Body of pancreas (tissue), 4 donors: ENCODE measurements around the gene LAMA5. TPM values are rescaled to one million over a fixed set of nuclear protein-coding genes. Genes with fewer than 3 reads are reported as not detected.

Source experiments
- ATAC-seq: fragments of 150-250 bp; one replicate; pipeline ENCODE4 v1.9.1; 2016
- DNase-seq, 4 donors: peaks; one replicate each; pipeline ENCODE4 v3.0.0-alpha.2; 2019
- H3K27ac ChIP-seq, 4 donors: fragments of 200-600 bp; sonication (generic); 1 replicate in 3 of 4; 2 replicates in 1 of 4; pipeline versions ENCODE4 v1.5.1 to v1.6.1; 2016 to 2019; ENCODE audit warnings: mild to moderate bottlenecking in 1 of 4, mixed read lengths in 1 of 4, moderate library complexity in 1 of 4
- H3K27me3 ChIP-seq, 2 donors: fragments of 200-600 bp; sonication (generic); one replicate each; pipeline ENCODE4 v1.6.0; 2016; ENCODE audit warnings: mild to moderate bottlenecking in 1 of 2
- H3K36me3 ChIP-seq, 2 donors: fragments of 200-600 bp; sonication (generic); replicated peaks in 1 of 2; 2 replicates each; pipeline ENCODE4 v1.5.1; 2016; ENCODE audit warnings: low read depth in 2 of 2; ENCODE audit not compliant: insufficient read depth in 1 of 2
- H3K4me1 ChIP-seq: fragments of 200-600 bp; sonication (generic); one replicate; pipeline ENCODE4 v1.6.0; 2016
- H3K4me3 ChIP-seq, 2 donors: fragments of 200-600 bp; sonication (generic); 1 replicate in 1 of 2; 2 replicates in 1 of 2; pipeline ENCODE4 v1.5.1; 2016 to 2019
- H3K9me3 ChIP-seq, 3 donors: fragments of 200-600 bp; sonication (generic); 1 replicate in 2 of 3; 2 replicates in 1 of 3; pipeline ENCODE4 v1.5.1; 2016
- CTCF ChIP-seq, 7 experiments: fragments of 450-650 bp in 4 of 7; fragments of 200-600 bp in 3 of 7; sonication (generic) in 3 of 7; IDR thresholded peaks; one replicate each; pipeline ENCODE4 v1.5.1; 2016 to 2019; ENCODE audit warnings: antibody characterized with exemption in 7 of 7
- POLR2A ChIP-seq, 3 donors: fragments of 450-650 bp; IDR thresholded peaks; one replicate each; pipeline ENCODE4 v1.6.1; 2016; ENCODE audit warnings: antibody characterized with exemption in 3 of 3, mild to moderate bottlenecking in 2 of 3
- WGBS, 2 donors: methylation state at CpG; one replicate each; pipeline ENCODE4 v1.1.5; 2017; 5-methylcytosine and 5-hydroxymethylcytosine counted together
- intact Hi-C: fragments of 100-400 bp; cut with DNase I; formaldehyde crosslinking; loops from one replicate; pipeline ENCODE4 v1.15.1; 2023
- total RNA-seq, 2 donors: library from RNA; depleted of rRNA; stranded (reverse); fragments of >200 nt; gene quantifications; one replicate each; pipeline ENCODE4 v1.1.0, GENCODE V29; 2016

LAMA5 gene
- total RNA-seq, 2 donors from 2014 or later = 115 to 185 TPM

GRCh38 chr20:62409086-62409853 lies 42.2 kb upstream of the LAMA5 start:
- Histone ChIP-seq H3K36me3 (no peaks in the 10 kb centered on the region), H3K4me1 (peaks cover 46% of the 10 kb centered on the region), H3K9me3 (no peaks in the 10 kb centered on the region), H3K27me3 (no peaks in the 10 kb centered on the region), H3K27ac (no peak overlapping the region), H3K4me3 (no peak overlapping the region)
- TF ChIP-seq POLR2A (IDR thresholded peaks at IDR 0.05) = no peak
- no peak for TF ChIP-seq CTCF (IDR thresholded peaks at IDR 0.05)
- DNase-seq (no peak), ATAC-seq (no peak)
- intact Hi-C loops = no loop called here
- 61 to 71% methylated on average over 12 of the region's 12 CpGs for WGBS, 2 donors

- Histone ChIP-seq H3K4me1 (peaks cover 46% of the 10 kb centered on the region), H3K4me3 (no peak overlapping the region), H3K27ac (no peak overlapping the region), H3K9me3 (no peaks in the 10 kb centered on the region), H3K36me3 (no peaks in the 10 kb centered on the region), H3K27me3 (no peaks in the 10 kb centered on the region)
- no peak for TF ChIP-seq CTCF (IDR thresholded peaks at IDR 0.05)
- no peak for TF ChIP-seq POLR2A (IDR thresholded peaks at IDR 0.05)
- WGBS, 2 donors = 78 to 83% methylated on average over 6 to 12 of the region's 12 CpGs
- DNase-seq = no peak
- no peak for ATAC-seq
- intact Hi-C loops = no loop called here
These were observed 41.5 kb upstream of the LAMA5 start for GRCh38 chr20:62408640-62409039.

- no peaks in the 10 kb centered on the region for H3K9me3 ChIP-seq
- H3K27ac ChIP-seq = no peak overlapping the region
- WGBS, 2 donors = 82 to 85% methylated on average over 12 to 15 of the region's 15 CpGs
- DNase-seq (no peak), ATAC-seq (no peak)
- no peak overlapping the region for H3K4me3 ChIP-seq
- TF ChIP-seq POLR2A (IDR thresholded peaks at IDR 0.05) (no peak), CTCF (IDR thresholded peaks at IDR 0.05) (no peak)
- H3K27me3 ChIP-seq = no peaks in the 10 kb centered on the region
- peaks cover 46% of the 10 kb centered on the region for H3K4me1 ChIP-seq
- no peaks in the 10 kb centered on the region for H3K36me3 ChIP-seq
- intact Hi-C loops = no loop called here
These were observed 40.9 kb upstream of the LAMA5 start for GRCh38 chr20:62408055-62408454.

GRCh38 chr20:62407221-62407992 lies 40.3 kb upstream of the LAMA5 start, which contains the start of gene CABLES2:
TSS of gene CABLES2 (minus strand) at chr20:62407285. CDS start at chr20:62407276, 9 bp downstream.
- H3K27ac ChIP-seq = peak within 1 kb of the TSS in 3 of 4 donors; percentile 4 to 44 (median 6)
- H3K27me3 ChIP-seq = no peaks in the 10 kb centered on the region
- DNase-seq (peak; percentile 93 to 96 (median 94)), ATAC-seq (peak; percentile 95)
- no peaks in the 10 kb centered on the region for H3K9me3 ChIP-seq
- peak in 3 of 7 experiments; percentile 26 to 47 (median 31) for TF ChIP-seq CTCF (IDR thresholded peaks at IDR 0.05)
- no peak for TF ChIP-seq POLR2A (IDR thresholded peaks at IDR 0.05)
- no peaks in the 10 kb centered on the region for H3K36me3 ChIP-seq
- intact Hi-C loops = no loop called here
- WGBS, 2 donors = 3 to 33% methylated on average over 4 to 70 of the region's 73 CpGs
- H3K4me3 ChIP-seq = peak within 1 kb of the TSS in 1 of 2 donors; percentile 8
- peaks cover 46% of the 10 kb centered on the region for H3K4me1 ChIP-seq
